Right lobe of liver (tissue), 6 donors: ENCODE results near the gene IL37. TPM values are rescaled to one million over a fixed set of nuclear protein-coding genes. Genes with fewer than 3 reads are reported as not detected.
"Not testable (repeated sequence)": the region's sequence is repeated elsewhere in the genome, so short reads cannot be mapped to it uniquely, and the experiment has no call there.

ENCODE experiments used
- ATAC-seq, 4 donors: fragments of 200-7000 bp; cut with Tn5 transposase; one replicate each; pipeline ENCODE4 v1.9.1; 2020; ENCODE audit warnings: mild to moderate bottlenecking in 4 of 4, moderate library complexity in 4 of 4
- DNase-seq, 3 donors: peaks; one replicate each; pipeline ENCODE4 v3.0.0-alpha.2; 2020
- H3K27ac ChIP-seq, 3 donors: fragments of 200-600 bp; one replicate each; pipeline ENCODE4 v1.8.0; 2022
- H3K27me3 ChIP-seq, 2 donors: fragments of 200-600 bp; one replicate each; pipeline ENCODE4 v1.8.0; 2022
- H3K36me3 ChIP-seq, 4 donors: fragments of 200-600 bp; sonication (generic) in 1 of 4; one replicate each; pipeline versions ENCODE4 v1.5.1 to v1.8.0; 2017 to 2022; ENCODE audit warnings: control low read depth in 1 of 4
- H3K4me1 ChIP-seq, 4 donors: fragments of 200-600 bp; sonication (generic) in 1 of 4; one replicate each; pipeline versions ENCODE4 v1.5.1 to v1.8.0; 2017 to 2022; ENCODE audit warnings: control low read depth in 1 of 4
- H3K4me3 ChIP-seq, 3 donors: fragments of 200-600 bp; one replicate each; pipeline ENCODE4 v1.8.0; 2022
- H3K9me3 ChIP-seq, 4 donors: fragments of 200-600 bp; sonication (generic) in 1 of 4; one replicate each; pipeline versions ENCODE4 v1.5.1 to v1.8.0; 2017 to 2022; ENCODE audit warnings: control low read depth in 1 of 4
- CTCF ChIP-seq, 4 donors: fragments of 200-600 bp in 3 of 4; fragments of 450-650 bp in 1 of 4; IDR thresholded peaks; one replicate each; pipeline versions ENCODE4 v1.5.1 to v1.8.0; 2016 to 2022; ENCODE audit warnings: antibody characterized with exemption in 4 of 4, mild to moderate bottlenecking in 2 of 4
- POLR2A ChIP-seq: fragments of 450-650 bp; IDR thresholded peaks from one replicate; pipeline ENCODE4 v1.6.1; 2017; ENCODE audit warnings: antibody characterized with exemption, mild to moderate bottlenecking
- WGBS: methylation state at CpG from one replicate; pipeline ENCODE4 v1.1.6; 2018; ENCODE audit warnings: low coverage, low lambda C conversion rate; ENCODE audit not compliant: insufficient coverage; ENCODE audit errors: missing lambda C conversion rate; 5-methylcytosine and 5-hydroxymethylcytosine counted together
- intact Hi-C, 2 donors: fragments of 100-400 bp; cut with DNase I; formaldehyde crosslinking; loops; one replicate each; pipeline versions ENCODE4 v1.11.2 to v1.14.1; 2022
- total RNA-seq, 6 experiments: library from RNA; depleted of rRNA in 2 of 6; stranded (reverse); fragments of >200 nt in 2 of 6; fragmentation: NEBNext Ultra II Directional in 3 of 6; extraction: Animal tissue kit (Norgen Biotek cat#: 25700) in 3 of 6; gene quantifications; one replicate each; pipeline versions ENCODE4 v1.1.0 to v1.2.4, GENCODE V29; 2016 to 2023
- donor health status: DM: no; HTN: yes; CAD: no.
- donor health status: DM: no; HTN: no; CAD: no.
- donor health status: DM: no; HTN: no; CAD: no.
- donor health status: DM: no; HTN: yes; CAD: no.
- donor health status: DM: no; HTN: yes; CAD: no.

The IL37 gene
- total RNA-seq, 6 experiments from 2014 or later: not detected

GRCh38 chr2:112904883-112905282, 6.1 kb upstream of the IL37 start:
- Histone ChIP-seq H3K4me3 (no peak overlapping the region), H3K4me1 (no peaks in the 10 kb centered on the region), H3K9me3 (no peaks in the 10 kb centered on the region), H3K27me3 (no peaks in the 10 kb centered on the region), H3K36me3 (no peaks in the 10 kb centered on the region), H3K27ac (no peak overlapping the region)
- TF ChIP-seq CTCF (IDR thresholded peaks at IDR 0.05) (no peak), POLR2A (no peak)
- 75% methylated on average over 5 of the region's 5 CpGs for WGBS
- intact Hi-C loops: no loop called here
- ATAC-seq (no peak), DNase-seq (no peak)

GRCh38 chr2:112906276-112906675, 4.7 kb upstream of the IL37 start:
- Histone ChIP-seq H3K36me3 (no peaks in the 10 kb centered on the region), H3K27me3 (no peaks in the 10 kb centered on the region), H3K9me3 (no peaks in the 10 kb centered on the region), H3K4me3 (no peak overlapping the region), H3K4me1 (no peaks in the 10 kb centered on the region), H3K27ac (no peak overlapping the region)
- peak in 1 of 4 donors; percentile 22 for ATAC-seq
- TF ChIP-seq POLR2A: no peak
- no peak for TF ChIP-seq CTCF (IDR thresholded peaks at IDR 0.05)
- DNase-seq: no peak
- intact Hi-C loops: no loop called here
- no CpG with 5 or more reads among the region's 2 CpGs for WGBS

- Histone ChIP-seq H3K4me3 (no peak overlapping the region), H3K9me3 (no peaks in the 10 kb centered on the region), H3K27ac (no peak overlapping the region), H3K36me3 (no peaks in the 10 kb centered on the region), H3K4me1 (no peaks in the 10 kb centered on the region), H3K27me3 (no peaks in the 10 kb centered on the region)
- DNase-seq: no peak
- 93% methylated on average over 9 of the region's 12 CpGs for WGBS
- intact Hi-C loops: no loop called here
- no peak for ATAC-seq
- TF ChIP-seq CTCF (IDR thresholded peaks at IDR 0.05): no peak
- no peak for TF ChIP-seq POLR2A
Observed at GRCh38 chr2:112907001-112907949, 3.7 kb upstream of the IL37 start.

- H3K36me3 ChIP-seq, DNase-seq, H3K4me3 ChIP-seq, intact Hi-C loops, H3K9me3 ChIP-seq, H3K4me1 ChIP-seq, H3K27me3 ChIP-seq, H3K27ac ChIP-seq, ATAC-seq: not testable (repeated sequence)
- 63% methylated on average over 2 of the region's 2 CpGs for WGBS
Observed at GRCh38 chr2:112908559-112908958, 2.4 kb upstream of the IL37 start.

- Histone ChIP-seq H3K9me3 (no peaks in the 10 kb centered on the region), H3K4me3 (no peak overlapping the region), H3K36me3 (no peaks in the 10 kb centered on the region), H3K27ac (no peak overlapping the region), H3K4me1 (no peaks in the 10 kb centered on the region), H3K27me3 (no peaks in the 10 kb centered on the region)
- no peak for DNase-seq
- intact Hi-C loops: no loop called here
- no peak for ATAC-seq
- no peak for TF ChIP-seq CTCF (IDR thresholded peaks at IDR 0.05)
- no peak for TF ChIP-seq POLR2A
Observed at GRCh38 chr2:112910219-112910618, 746 bp upstream of the IL37 start.
